GM19468 (cell line): ENCODE measurements around the gene SLC6A12.

Experiments used
- ATAC-seq: cut with Tn5 transposase; IDR thresholded peaks from one replicate; pipeline ENCODE4 v1.9.1; 2021; ENCODE audit warnings: mild to moderate bottlenecking, moderate library complexity, moderate number of reproducible peaks; ENCODE audit not compliant: unreplicated experiment; ENCODE audit errors: extremely low read depth

SLC6A12 gene

GRCh38 chr12:214003-214741 lies at the start of gene SLC6A12:
Gene SLC6A12 (minus strand): TSS chr12:214157. CDS start chr12:209986, 4,171 bp downstream.
- no peak for ATAC-seq

DNA sequence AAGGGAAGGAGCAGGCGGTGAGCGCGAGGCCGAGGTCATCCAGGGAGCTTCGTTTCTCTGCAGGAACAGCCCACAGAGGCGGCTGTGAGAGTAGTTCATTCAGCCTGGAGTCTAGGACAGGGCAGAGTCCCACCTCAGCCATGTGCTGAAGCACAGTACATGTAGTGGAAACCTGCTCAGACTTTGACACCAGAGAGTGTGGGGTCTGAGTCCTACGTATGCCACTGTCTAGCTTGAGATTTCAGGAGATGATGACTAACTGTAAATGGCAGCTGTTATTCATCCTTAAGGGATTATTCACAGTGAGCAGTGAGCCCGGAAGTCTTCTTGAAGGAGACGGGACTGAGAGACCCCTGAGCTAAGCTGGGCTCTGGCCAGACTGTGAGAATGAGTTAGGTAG lies 49.6 kb upstream of the SLC6A12 start:
- ATAC-seq, result no peak

GRCh38 chr12:262817-263216 lies 48.9 kb upstream of the SLC6A12 start, which contains the start of gene SLC6A13:
Gene SLC6A13 (minus strand): TSS chr12:262836. CDS start chr12:260052, 2,784 bp downstream.
- no peak for ATAC-seq

GRCh38 chr12:262113-262512 lies 48.2 kb upstream of the SLC6A12 start:
- no peak for ATAC-seq

DNA sequence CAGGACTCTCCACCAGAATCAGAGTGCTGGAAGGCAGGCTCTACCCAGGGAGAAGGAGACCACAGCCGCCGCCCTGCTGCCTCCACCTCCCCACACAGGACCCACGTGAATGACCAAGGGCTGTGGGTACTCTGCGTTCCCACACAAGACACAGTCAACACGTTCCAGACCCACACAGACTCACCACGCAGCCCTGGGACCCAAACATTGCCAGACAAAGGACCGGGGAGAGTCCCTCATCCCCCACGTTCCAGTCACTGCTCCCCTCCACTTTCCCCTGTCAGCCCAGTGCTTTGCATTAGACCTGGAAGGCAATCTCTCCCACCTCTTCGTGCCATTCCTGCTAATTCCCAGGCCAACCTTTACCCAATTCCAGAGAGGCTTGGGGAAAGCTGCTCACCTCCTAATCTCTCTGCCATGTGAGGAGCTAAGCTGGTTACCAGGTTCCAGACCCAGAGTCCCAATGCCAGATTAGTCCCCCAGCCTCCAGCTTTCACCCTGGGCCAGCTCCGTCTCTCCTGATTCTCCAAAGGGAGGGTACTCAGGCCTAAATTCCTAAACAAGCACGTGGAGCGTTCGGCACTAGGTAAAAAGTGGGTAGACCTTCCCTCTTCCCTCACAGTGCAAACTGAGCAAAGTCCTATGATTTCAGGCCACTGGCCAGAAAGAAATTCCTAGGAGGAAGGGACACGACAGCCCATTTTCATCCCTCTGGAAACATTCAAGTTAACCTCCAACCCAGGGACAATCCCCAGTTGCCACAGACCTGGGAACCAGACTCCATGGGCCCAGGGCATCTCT lies 43.8 kb upstream of the SLC6A12 start:
- no peak for ATAC-seq

GRCh38 chr12:256958-257357 lies 43.0 kb upstream of the SLC6A12 start:
- ATAC-seq, result no peak

- no peak for ATAC-seq
Observed at GRCh38 chr12:256225-256624, 42.3 kb upstream of the SLC6A12 start.

- ATAC-seq, result no peak
Observed at GRCh38 chr12:254912-255311, 41.0 kb upstream of the SLC6A12 start.

DNA sequence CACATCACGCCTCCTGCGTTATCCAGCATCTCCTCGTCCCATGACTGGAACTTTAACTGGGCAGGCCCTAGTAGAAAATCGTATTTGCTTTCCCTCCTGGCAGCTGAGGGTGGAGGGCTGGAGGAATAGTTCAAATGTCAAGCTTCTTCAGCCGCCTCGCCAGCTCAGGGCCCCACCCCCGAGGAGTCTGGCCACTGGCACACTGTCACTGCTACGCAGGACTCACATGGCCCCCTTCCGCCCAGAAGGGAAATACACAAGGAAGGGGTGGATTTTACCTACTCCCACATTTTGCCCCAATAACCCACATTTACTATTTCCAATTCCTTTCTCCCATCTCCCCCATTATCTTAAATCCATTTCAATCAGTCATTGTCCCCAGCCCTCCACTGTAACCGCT lies 40.1 kb upstream of the SLC6A12 start:
- no peak for ATAC-seq

- no peak for ATAC-seq
Observed at GRCh38 chr12:253116-253831, 39.3 kb upstream of the SLC6A12 start.

DNA sequence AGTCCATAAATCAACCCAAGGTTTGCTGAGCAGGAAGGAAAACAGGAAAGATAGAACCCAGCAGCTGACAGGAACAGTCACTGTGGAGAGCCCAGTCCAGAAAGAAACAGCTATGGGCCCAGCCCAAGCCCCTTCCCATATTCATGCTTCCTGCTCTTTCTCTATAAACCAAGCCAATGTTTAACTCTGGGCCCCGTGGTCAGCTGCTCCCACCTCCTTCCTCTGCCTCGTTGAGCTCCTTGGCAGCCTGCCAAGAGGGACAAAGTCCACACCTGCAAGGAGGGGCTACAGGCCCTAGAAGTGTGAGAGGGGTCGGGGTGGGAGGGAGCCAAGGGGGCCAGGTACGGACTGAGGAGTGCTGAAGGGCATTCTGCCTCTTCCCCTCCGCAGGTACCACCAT lies 38.7 kb upstream of the SLC6A12 start:
- ATAC-seq, result no peak

GRCh38 chr12:247271-247670 lies 33.3 kb upstream of the SLC6A12 start:
- no peak for ATAC-seq

DNA sequence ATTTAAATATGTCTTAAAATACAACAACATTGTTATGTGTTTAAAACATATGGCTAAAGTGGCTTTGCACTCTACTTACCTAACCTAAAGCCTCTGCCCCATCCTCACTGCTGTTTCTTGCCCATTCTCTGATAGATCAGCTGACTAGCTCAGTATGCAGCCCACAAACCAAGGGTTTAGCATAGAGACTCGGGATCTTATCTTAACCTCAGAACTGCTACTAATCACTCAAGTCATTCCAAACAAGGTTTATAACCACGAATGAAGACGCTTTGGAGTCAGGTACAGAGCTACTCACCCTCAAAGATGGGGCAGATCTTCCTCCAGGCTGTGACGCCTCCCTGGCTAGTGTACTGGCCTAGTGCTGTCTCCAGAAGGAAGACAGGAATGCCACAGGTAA lies 29.4 kb upstream of the SLC6A12 start:
- no peak for ATAC-seq

DNA sequence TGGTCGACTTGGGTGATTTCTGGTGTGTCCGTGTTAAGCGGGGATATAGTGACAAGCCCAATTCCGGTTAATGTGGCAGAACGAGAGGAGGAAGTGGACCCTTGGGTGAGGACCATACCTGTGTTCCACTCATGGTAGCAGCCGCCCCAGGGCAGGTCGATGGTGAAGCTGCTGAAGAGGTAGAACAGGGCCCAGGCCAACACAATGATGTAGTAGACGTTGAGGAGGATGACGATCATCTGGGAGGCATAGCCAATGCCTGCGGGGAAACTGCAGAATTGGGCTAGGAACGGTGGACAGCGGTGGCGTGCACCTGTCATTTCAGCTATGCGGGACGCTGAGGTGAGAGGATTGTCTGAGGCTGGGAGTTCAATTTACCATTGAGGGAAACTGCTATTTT lies 28.5 kb upstream of the SLC6A12 start:
- ATAC-seq, result no peak

GRCh38 chr12:241266-241665 lies 27.3 kb upstream of the SLC6A12 start:
- ATAC-seq, result no peak

DNA sequence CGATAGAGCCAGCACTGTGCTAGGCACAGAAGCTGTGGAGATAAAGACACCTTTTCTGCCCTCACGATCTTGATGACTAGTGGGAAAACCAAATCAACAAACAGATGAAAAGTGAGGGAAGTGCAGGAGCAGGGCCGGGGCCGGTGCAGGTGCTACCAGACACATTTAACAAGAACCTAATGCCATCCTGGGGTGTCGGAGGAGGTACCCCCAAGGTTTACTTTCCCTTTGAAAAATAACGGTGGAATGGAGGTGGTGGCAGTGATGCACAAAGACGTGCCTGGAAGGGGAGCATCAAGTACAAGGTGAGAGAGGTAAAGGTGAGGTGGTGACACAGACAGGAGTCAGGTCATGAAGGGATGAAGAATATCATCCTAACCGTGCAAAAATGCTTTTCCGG lies 26.6 kb upstream of the SLC6A12 start:
- ATAC-seq, result no peak

- ATAC-seq, result no peak
Observed at GRCh38 chr12:238736-239398, 24.9 kb upstream of the SLC6A12 start.

GRCh38 chr12:238116-238515 lies 24.2 kb upstream of the SLC6A12 start:
- ATAC-seq, result no peak

DNA sequence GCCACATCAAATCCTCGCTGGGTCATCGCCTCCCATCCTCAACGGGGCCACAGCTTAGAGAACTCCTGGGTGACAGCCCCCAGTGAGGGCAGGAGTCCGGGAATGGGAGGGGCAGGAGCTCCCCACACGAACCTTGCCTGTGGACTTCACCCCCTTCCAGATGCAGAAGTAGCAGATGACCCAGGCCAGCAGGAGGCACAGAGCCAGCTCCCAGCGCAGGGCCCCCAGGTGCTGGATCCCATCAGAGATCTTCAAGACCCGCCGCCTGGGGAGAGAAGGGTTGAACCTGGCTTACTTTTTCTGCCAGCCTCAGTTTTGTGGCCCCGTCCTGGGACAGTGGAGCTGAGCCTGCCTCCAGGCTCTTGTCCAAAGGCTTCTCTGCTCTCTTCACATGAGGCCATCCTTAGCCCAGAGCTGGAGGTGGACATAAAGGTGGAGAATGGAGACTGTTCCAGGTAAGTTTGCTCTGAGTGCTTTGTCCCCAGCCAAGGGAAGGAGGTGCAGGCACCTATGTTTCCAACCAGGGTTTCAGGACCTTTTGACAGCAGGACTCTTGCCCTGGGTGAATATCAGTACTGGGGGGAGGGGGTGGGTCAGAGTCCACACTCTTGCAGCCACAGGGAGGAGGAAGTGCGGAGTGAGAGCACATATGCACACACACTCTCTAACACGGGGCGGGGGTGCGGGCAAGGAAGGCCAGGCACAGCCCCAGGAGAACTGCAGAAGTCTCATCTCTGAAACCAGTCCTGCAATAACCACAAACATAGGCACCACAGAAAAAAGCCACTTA lies 23.3 kb upstream of the SLC6A12 start:
- ATAC-seq, result no peak

DNA sequence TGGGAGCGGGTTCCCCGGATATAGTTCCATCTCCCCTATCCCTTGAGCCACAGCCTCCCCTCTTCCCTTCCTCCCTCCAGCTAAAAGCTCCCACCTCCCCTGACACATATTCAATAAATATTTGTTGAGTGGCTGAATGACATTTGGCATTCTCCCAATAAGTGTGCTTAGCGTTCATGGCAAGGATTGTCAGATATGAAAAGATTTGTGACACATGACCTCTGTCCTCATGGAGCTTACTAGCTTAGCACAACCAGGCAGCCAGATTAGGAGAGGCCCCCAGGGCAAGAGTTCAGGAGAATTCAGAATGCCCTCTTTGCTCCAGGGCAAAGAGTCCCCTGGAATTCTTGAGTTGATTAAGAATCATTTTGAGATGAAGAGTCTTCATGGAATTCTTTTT lies 22.5 kb upstream of the SLC6A12 start:
- no peak for ATAC-seq
